ENCODE measurements around the gene PROM2.

GRCh38 chr2:95314964-95315611 lies 40.8 kb downstream of the PROM2 start:
- no peak for TF ChIP-seq SUZ12 (IDR thresholded peaks at IDR 0.05; ENCODE audit: extremely low read depth, insufficient read depth, insufficient read length)
- no peak for TF ChIP-seq YY1 (IDR thresholded peaks at IDR 0.05; ENCODE audit: insufficient read depth, insufficient read length)
- no peak for TF ChIP-seq ZNF274 (IDR thresholded peaks at IDR 0.05; ENCODE audit: low read depth, low read length)

Data from NT2/D1 (cell line).